SU-DHL-6 (cell line): ENCODE data around the gene CACNA1C.

Experiments
- H2AFZ ChIP-seq: fragments of 200-600 bp; sonication (generic); 2 replicates; pipeline ENCODE4 v1.6.1; 2014; ENCODE audit warnings: low read depth, mild to moderate bottlenecking, moderate library complexity, mixed read lengths, antibody characterized with exemption, low read length; ENCODE audit not compliant: severe bottlenecking
- H3F3A ChIP-seq: fragments of 200-600 bp; shearing (Covaris generic); 2 replicates; pipeline ENCODE4 v1.6.0; 2016; ENCODE audit warnings: antibody characterized with exemption, mild to moderate bottlenecking; ENCODE audit not compliant: insufficient read depth
- H3K27ac ChIP-seq: fragments of 200-600 bp; sonication (generic); 2 replicates; pipeline ENCODE4 v1.5.1; 2016; ENCODE audit warnings: low read depth, mild to moderate bottlenecking, low read length, moderate library complexity, mixed read lengths
- H3K27me3 ChIP-seq: fragments of 200-600 bp; sonication (generic), shearing (Covaris generic); 2 replicates; pipeline ENCODE4 v1.6.0; 2014; ENCODE audit warnings: mild to moderate bottlenecking, low read length
- H3K36me3 ChIP-seq: fragments of 200-600 bp; sonication (generic); 2 replicates; pipeline ENCODE4 v1.6.1; 2014; ENCODE audit warnings: mild to moderate bottlenecking, low read length, mixed read lengths
- H3K4me2 ChIP-seq: fragments of 300-600, 200-600 bp; shearing (Covaris generic), sonication (generic); 2 replicates; pipeline ENCODE4 v1.6.0; 2014; ENCODE audit warnings: low read length, low read depth, mild to moderate bottlenecking; ENCODE audit not compliant: poor library complexity, severe bottlenecking
- H3K4me3 ChIP-seq: fragments of 200-600 bp; sonication (generic); 2 replicates; pipeline ENCODE4 v1.5.1; 2014; ENCODE audit warnings: antibody characterized with exemption, low read length, mild to moderate bottlenecking, mixed read lengths; ENCODE audit not compliant: insufficient read depth, poor library complexity, severe bottlenecking
- H3K79me2 ChIP-seq: fragments of 200-600 bp; sonication (generic); 2 replicates; pipeline ENCODE4 v1.6.1; 2014; ENCODE audit warnings: mild to moderate bottlenecking, low read length, moderate library complexity; ENCODE audit not compliant: insufficient read depth
- H3K9ac ChIP-seq: fragments of 200-600 bp; sonication (generic); 2 replicates; pipeline ENCODE4 v1.7.0; 2014; ENCODE audit warnings: mild to moderate bottlenecking, low read length
- H3K9me2 ChIP-seq: fragments of 200-600 bp; sonication (generic); replicated peaks from 2 replicates; pipeline ENCODE4 v1.6.1; 2014; ENCODE audit warnings: low read length; ENCODE audit not compliant: insufficient read depth
- H3K9me3 ChIP-seq: fragments of 200-600 bp; sonication (generic); 2 replicates; pipeline ENCODE4 v1.6.1; 2014; ENCODE audit warnings: low read length, mixed read lengths; ENCODE audit not compliant: insufficient read depth
- H4K20me1 ChIP-seq: fragments of 200-600 bp; sonication (generic); 2 replicates; pipeline ENCODE4 v1.6.1; 2014; ENCODE audit warnings: low read depth, mild to moderate bottlenecking, antibody characterized with exemption, low read length, moderate library complexity, mixed read lengths
- EZH2phosphoT487 ChIP-seq: fragments of 200-600 bp; sonication (generic), shearing (Covaris generic); conservative IDR thresholded peaks from 2 replicates; pipeline ENCODE4 v1.6.1; 2018; ENCODE audit warnings: mild to moderate bottlenecking, antibody characterized with exemption, low read length, moderate library complexity, mixed read lengths
- TF ChIP-seq, protein P1 (sequence below): fragments of 200-600 bp; sonication (generic); IDR thresholded peaks from one replicate; pipeline ENCODE4 v1.5.1; 2017; ENCODE audit warnings: antibody characterized with exemption, mild to moderate bottlenecking, low read length, moderate library complexity; ENCODE audit not compliant: insufficient read depth, poor library complexity, severe bottlenecking

Gene CACNA1C

DNA sequence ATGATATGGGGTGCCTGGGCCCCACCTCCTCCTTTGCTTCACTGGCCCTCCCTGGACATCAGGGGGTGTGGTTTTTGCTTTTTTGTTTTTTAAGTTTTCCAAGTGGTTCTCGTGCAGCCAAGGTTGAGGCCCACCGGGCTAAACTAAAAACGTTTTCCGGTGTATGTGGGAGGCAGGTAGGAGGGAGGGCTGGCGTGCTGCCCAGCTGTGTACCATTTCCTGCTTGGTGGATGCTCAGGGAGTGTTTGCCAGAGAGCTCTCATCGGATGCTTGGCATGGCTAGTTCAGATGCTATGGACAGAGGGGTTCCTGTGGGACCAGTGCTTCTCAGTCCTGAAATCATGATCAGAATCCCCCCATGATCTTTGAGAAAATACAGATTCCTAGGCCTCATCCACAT, 246.4 kb downstream of the CACNA1C start:
- Histone ChIP-seq H3K9me2 (no peaks in the 10 kb centered on the region), H3K4me2 (no peak overlapping the region), H3K27ac (no peak overlapping the region), H2AFZ (no peak overlapping the region), H3K36me3 (no peaks in the 10 kb centered on the region), H3K9ac (no peak overlapping the region), H3K9me3 (no peaks in the 10 kb centered on the region), H4K20me1 (no peaks in the 10 kb centered on the region), H3K79me2 (no peaks in the 10 kb centered on the region), H3F3A (no peaks in the 10 kb centered on the region), H3K27me3 (no peaks in the 10 kb centered on the region), H3K4me3 (no peak overlapping the region)
- no peak for TF ChIP-seq EZH2phosphoT487
- TF ChIP-seq, protein P1, sequence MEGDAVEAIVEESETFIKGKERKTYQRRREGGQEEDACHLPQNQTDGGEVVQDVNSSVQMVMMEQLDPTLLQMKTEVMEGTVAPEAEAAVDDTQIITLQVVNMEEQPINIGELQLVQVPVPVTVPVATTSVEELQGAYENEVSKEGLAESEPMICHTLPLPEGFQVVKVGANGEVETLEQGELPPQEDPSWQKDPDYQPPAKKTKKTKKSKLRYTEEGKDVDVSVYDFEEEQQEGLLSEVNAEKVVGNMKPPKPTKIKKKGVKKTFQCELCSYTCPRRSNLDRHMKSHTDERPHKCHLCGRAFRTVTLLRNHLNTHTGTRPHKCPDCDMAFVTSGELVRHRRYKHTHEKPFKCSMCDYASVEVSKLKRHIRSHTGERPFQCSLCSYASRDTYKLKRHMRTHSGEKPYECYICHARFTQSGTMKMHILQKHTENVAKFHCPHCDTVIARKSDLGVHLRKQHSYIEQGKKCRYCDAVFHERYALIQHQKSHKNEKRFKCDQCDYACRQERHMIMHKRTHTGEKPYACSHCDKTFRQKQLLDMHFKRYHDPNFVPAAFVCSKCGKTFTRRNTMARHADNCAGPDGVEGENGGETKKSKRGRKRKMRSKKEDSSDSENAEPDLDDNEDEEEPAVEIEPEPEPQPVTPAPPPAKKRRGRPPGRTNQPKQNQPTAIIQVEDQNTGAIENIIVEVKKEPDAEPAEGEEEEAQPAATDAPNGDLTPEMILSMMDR = no peak

DNA sequence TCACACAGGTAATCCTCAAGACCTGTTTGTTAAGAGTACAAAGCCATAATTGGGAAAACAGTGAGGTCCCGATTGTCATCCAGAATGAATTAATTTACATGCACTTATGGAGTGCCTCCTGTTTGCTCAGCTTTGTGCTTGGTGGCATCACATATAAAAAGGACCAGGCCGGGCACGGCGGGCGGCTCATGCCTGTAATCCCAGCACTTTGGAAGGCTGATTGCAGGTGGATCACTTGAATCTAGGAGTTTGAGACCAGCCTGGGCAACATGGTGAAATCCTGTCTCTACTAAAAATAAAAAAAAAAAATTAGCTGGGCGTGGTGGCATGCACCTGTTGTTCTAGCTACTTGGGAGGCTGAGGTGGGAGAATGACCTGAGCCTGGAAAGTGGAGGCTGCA, 247.4 kb downstream of the CACNA1C start:
- Histone ChIP-seq H3K9me2 (no peaks in the 10 kb centered on the region), H2AFZ (no peak overlapping the region), H3K4me2 (no peak overlapping the region), H3K36me3 (no peaks in the 10 kb centered on the region), H3K4me3 (no peak overlapping the region), H3K27me3 (no peaks in the 10 kb centered on the region), H3K9me3 (no peaks in the 10 kb centered on the region), H3K79me2 (no peaks in the 10 kb centered on the region), H3K9ac (no peak overlapping the region), H3F3A (no peaks in the 10 kb centered on the region), H4K20me1 (no peaks in the 10 kb centered on the region), H3K27ac (no peak overlapping the region)
- TF ChIP-seq, protein P1 = no peak

DNA sequence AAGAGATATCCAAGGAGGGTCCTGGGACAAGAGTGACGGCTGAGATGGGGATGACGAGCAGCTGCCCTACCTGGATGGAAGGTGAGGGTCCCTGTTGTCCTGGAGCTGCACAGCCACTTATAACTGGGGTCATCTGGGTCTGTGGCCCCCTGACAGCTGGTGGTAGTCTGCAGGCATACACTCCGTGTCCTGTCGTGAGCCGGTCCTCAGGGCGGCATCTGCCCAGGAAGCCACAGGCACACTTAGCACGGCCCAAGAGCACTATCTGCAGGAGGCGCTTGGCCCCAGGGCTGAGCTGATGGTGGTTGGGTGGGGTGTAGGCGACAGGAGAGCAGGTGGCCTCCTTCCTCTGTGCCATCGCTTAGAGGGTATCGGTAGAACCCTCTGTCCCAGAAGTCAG, 248.1 kb downstream of the CACNA1C start:
- no peaks in the 10 kb centered on the region for H3K9me2 ChIP-seq
- no peaks in the 10 kb centered on the region for H3K9me3 ChIP-seq
- TF ChIP-seq EZH2phosphoT487 = no peak
- TF ChIP-seq, protein P1 = no peak
- no peak overlapping the region for H3K4me2 ChIP-seq
- H3F3A ChIP-seq = no peaks in the 10 kb centered on the region
- no peaks in the 10 kb centered on the region for H4K20me1 ChIP-seq
- no peaks in the 10 kb centered on the region for H3K79me2 ChIP-seq
- H3K9ac ChIP-seq = no peak overlapping the region
- no peak overlapping the region for H3K27ac ChIP-seq
- H3K4me3 ChIP-seq = no peak overlapping the region
- no peaks in the 10 kb centered on the region for H3K27me3 ChIP-seq
- no peak overlapping the region for H2AFZ ChIP-seq
- H3K36me3 ChIP-seq = no peaks in the 10 kb centered on the region
